DOHH2 (cell line): Measurements from ENCODE around the gene PCDHGB6.

ENCODE experiments used
- H3F3A ChIP-seq: fragments of 200-600 bp; sonication (generic), shearing (Covaris generic); 2 replicates; pipeline ENCODE4 v1.6.0; 2016; ENCODE audit warnings: antibody characterized with exemption, mild to moderate bottlenecking; ENCODE audit not compliant: control insufficient read depth, insufficient read depth
- H3K27ac ChIP-seq: fragments of 200-600 bp; sonication (generic); 2 replicates; pipeline ENCODE4 v1.5.1; 2014; ENCODE audit warnings: low read depth, mild to moderate bottlenecking, low read length, moderate library complexity
- H3K27me3 ChIP-seq: fragments of 200-600 bp; sonication (generic); 2 replicates; pipeline ENCODE4 v1.6.1; 2014; ENCODE audit warnings: mild to moderate bottlenecking, low read length, mixed read lengths; ENCODE audit not compliant: control insufficient read depth
- H3K36me3 ChIP-seq: fragments of 200-600 bp; sonication (generic); 2 replicates; pipeline ENCODE4 v1.6.1; 2014; ENCODE audit warnings: mild to moderate bottlenecking, low read length, moderate library complexity, mixed read lengths; ENCODE audit not compliant: control insufficient read depth
- H3K4me1 ChIP-seq: fragments of 200-600 bp; sonication (generic); 2 replicates; pipeline ENCODE4 v1.6.1; 2014; ENCODE audit warnings: mild to moderate bottlenecking, low read length, mixed read lengths; ENCODE audit not compliant: control insufficient read depth
- H3K4me2 ChIP-seq: fragments of 200-600 bp; sonication (generic); 2 replicates; pipeline ENCODE4 v1.6.0; 2014; ENCODE audit warnings: mild to moderate bottlenecking, low read length, moderate library complexity
- H3K4me3 ChIP-seq: fragments of 200-600 bp; sonication (generic); 2 replicates; pipeline ENCODE4 v1.5.1; 2014; ENCODE audit warnings: mild to moderate bottlenecking, low read length, mixed read lengths
- H3K79me2 ChIP-seq: fragments of 200-600 bp; sonication (generic); 2 replicates; pipeline ENCODE4 v1.6.1; 2014; ENCODE audit warnings: mild to moderate bottlenecking, low read length, mixed read lengths; ENCODE audit not compliant: control insufficient read depth
- H3K9me2 ChIP-seq: fragments of 200-600 bp; sonication (generic); replicated peaks from 2 replicates; pipeline ENCODE4 v1.6.1; 2014; ENCODE audit warnings: mild to moderate bottlenecking, low read length, mixed read lengths; ENCODE audit not compliant: control insufficient read depth
- H3K9me3 ChIP-seq: fragments of 200-600 bp; sonication (generic); 2 replicates; pipeline ENCODE4 v1.6.1; 2014; ENCODE audit warnings: antibody characterized with exemption, low read length, mixed read lengths; ENCODE audit not compliant: control insufficient read depth, insufficient read depth
- H4K20me1 ChIP-seq: fragments of 200-600 bp; sonication (generic); 2 replicates; pipeline ENCODE4 v1.6.0; 2014; ENCODE audit warnings: low read depth, mild to moderate bottlenecking, antibody characterized with exemption, low read length, moderate library complexity; ENCODE audit not compliant: control insufficient read depth, insufficient read depth
- CTCF ChIP-seq: fragments of 200-600 bp; sonication (generic); IDR thresholded peaks from one replicate; pipeline ENCODE4 v1.5.1; 2014; ENCODE audit warnings: antibody characterized with exemption, mild to moderate bottlenecking, low read depth, low read length; ENCODE audit not compliant: poor library complexity, severe bottlenecking
- EZH2phosphoT487 ChIP-seq: fragments of 200-600 bp; sonication (generic); IDR thresholded peaks from 2 replicates; pipeline ENCODE4 v1.6.1; 2017; ENCODE audit warnings: borderline replicate concordance, mild to moderate bottlenecking, antibody characterized with exemption, low read length, moderate library complexity, mixed read lengths

Gene PCDHGB6

GRCh38 chr5:141363952-141364660 lies 43.7 kb upstream of the PCDHGB6 start, which contains the start of gene PCDHGA5:
PCDHGA5 (plus strand) TSS chr5:141364162; CDS start chr5:141364331, 169 bp downstream.
- Histone ChIP-seq H3K9me3 (peaks cover 48% of the 10 kb centered on the region), H3K36me3 (peaks cover 54% of the 10 kb centered on the region), H4K20me1 (no peaks in the 10 kb centered on the region), H3K4me3 (peak within 1 kb of the TSS; percentile 61), H3K4me2 (peak within 1 kb of the TSS; percentile 58), H3K27me3 (no peaks in the 10 kb centered on the region), H3K9me2 (no peaks in the 10 kb centered on the region), H3K27ac (peak within 1 kb of the TSS; percentile 61), H3K79me2 (peaks cover 45% of the 10 kb centered on the region), H3F3A (peaks cover 8% of the 10 kb centered on the region; the same call in 1 of the 2 replicates), H3K4me1 (peaks cover 28% of the 10 kb centered on the region)
- TF ChIP-seq EZH2phosphoT487 (no peak), CTCF (no peak)

GRCh38 chr5:141366016-141366896 lies 41.6 kb upstream of the PCDHGB6 start:
- Histone ChIP-seq H3K27ac (no peak overlapping the region), H3K4me2 (no peak overlapping the region), H3K79me2 (peaks cover 44% of the 10 kb centered on the region), H3K9me2 (no peaks in the 10 kb centered on the region), H3F3A (peaks cover 8% of the 10 kb centered on the region; the same call in 1 of the 2 replicates), H3K9me3 (peaks cover 50% of the 10 kb centered on the region), H3K4me3 (no peak overlapping the region), H3K4me1 (peaks cover 33% of the 10 kb centered on the region), H3K27me3 (no peaks in the 10 kb centered on the region), H4K20me1 (no peaks in the 10 kb centered on the region), H3K36me3 (peaks cover 58% of the 10 kb centered on the region)
- TF ChIP-seq CTCF = no peak
- no peak for TF ChIP-seq EZH2phosphoT487

- Histone ChIP-seq H4K20me1 (no peaks in the 10 kb centered on the region), H3K27ac (no peak within 1 kb of the TSS; the same call in 1 of the 2 replicates), H3K27me3 (no peaks in the 10 kb centered on the region), H3K9me2 (no peaks in the 10 kb centered on the region), H3K36me3 (peaks cover 64% of the 10 kb centered on the region), H3K4me1 (peaks cover 17% of the 10 kb centered on the region), H3K4me2 (peak within 1 kb of the TSS; percentile 64), H3K9me3 (peaks cover 59% of the 10 kb centered on the region), H3K4me3 (peak within 1 kb of the TSS; percentile 73), H3K79me2 (peaks cover 37% of the 10 kb centered on the region), H3F3A (0 out of 2 replicates have a peak, but pooled peaks cover 3% of the 10 kb centered on the region)
- TF ChIP-seq EZH2phosphoT487 (no peak), CTCF (peak; percentile 72)
Measured at GRCh38 chr5:141369994-141370848, 37.6 kb upstream of the PCDHGB6 start, which contains the start of gene PCDHGB3. PCDHGB3 (plus strand) TSS chr5:141370242; CDS start chr5:141370395, 153 bp downstream.
